K562 (cell line): Measurements from ENCODE around the gene TRIM47. TPM values are rescaled to one million over a fixed set of nuclear protein-coding genes. Genes with fewer than 3 reads are reported as not detected.
"Not testable (repeated sequence)": the region's sequence is repeated elsewhere in the genome, so short reads cannot be mapped to it uniquely, and the experiment has no call there.

Experiments
- ATAC-seq: fragments of 200-7000 bp; cut with Tn5 transposase; 3 replicates; pipeline ENCODE4 v1.9.1; 2020; ENCODE audit warnings: moderate library complexity
- BruUV-seq: library from RNA; stranded (reverse); fragments of 400-500 nt; replicated peaks from 2 replicates; lab custom pipeline; 2021; lab: Mats Ljungman, UMichigan
- CTCF ChIA-PET: fragments of 300-600 bp; formaldehyde crosslinking; extraction: SDS; loops from one replicate; lab custom pipeline; 2021; ENCODE audit warnings: low intra/inter-chr PET ratio; lab: Yijun Ruan, JAX
- POLR2A ChIA-PET: fragments of 300-600, 350-650 bp; sonication (Branson Sonifier 250); formaldehyde crosslinking; extraction: SDS; loops from one replicate; lab custom pipeline; 2021; ENCODE audit warnings: antibody characterized with exemption, inconsistent platforms; lab: Yijun Ruan, JAX
- DNase-seq, 4 experiments: peaks; one replicate each; pipeline versions ENCODE4 v3.0.0 to v3.0.0-alpha.2; 2011 to 2018; ENCODE audit warnings: low spot score in 3 of 4, mixed read lengths in 3 of 4; ENCODE audit errors: extremely low read depth in 1 of 4
- FAIRE-seq: peaks from 2 replicates; lab custom pipeline; 2011; peaks lifted over from hg19 to GRCh38; lab: Jason Lieb, UNC
- H2AFZ ChIP-seq: 2 replicates; pipeline ENCODE4 v1.6.0; 2011; ENCODE audit warnings: low read depth, low read length, control low read depth, inconsistent platforms
- H3K27ac ChIP-seq: fragments of 200-600 bp; 3 replicates; pipeline ENCODE4 v1.8.0; 2011; ENCODE audit warnings: low read depth, mild to moderate bottlenecking, control low read depth, inconsistent platforms, low read length, moderate library complexity, mixed read lengths; ENCODE audit errors: extremely low read depth
- H3K27me3 ChIP-seq, 2 experiments: fragments of 300-600 bp in 1 of 2; 2 replicates in 1 of 2; 3 replicates in 1 of 2; pipeline versions ENCODE4 v1.6.0 to v1.8.0; 2011; ENCODE audit warnings: inconsistent platforms in 2 of 2, low read length in 2 of 2, mild to moderate bottlenecking in 1 of 2, mixed read lengths in 1 of 2, moderate library complexity in 1 of 2; ENCODE audit not compliant: control insufficient read depth in 2 of 2, insufficient read depth in 2 of 2
- H3K36me3 ChIP-seq: fragments of 300-600 bp; 3 replicates; pipeline ENCODE4 v1.8.0; 2011; ENCODE audit warnings: mild to moderate bottlenecking, low read length, inconsistent platforms; ENCODE audit not compliant: control insufficient read depth, insufficient read depth
- H3K4me1 ChIP-seq, 2 experiments: fragments of 200-600 bp in 1 of 2; replicated peaks in 1 of 2; 2 replicates in 1 of 2; 3 replicates in 1 of 2; pipeline versions ENCODE4 v1.5.1 to v1.8.0; 2011; ENCODE audit warnings: inconsistent platforms in 2 of 2, low read length in 2 of 2, mild to moderate bottlenecking in 1 of 2, mixed read lengths in 1 of 2, moderate library complexity in 1 of 2; ENCODE audit not compliant: control insufficient read depth in 2 of 2, insufficient read depth in 2 of 2
- H3K4me2 ChIP-seq: 2 replicates; pipeline ENCODE4 v1.6.1; 2011; ENCODE audit warnings: low read length, control low read depth, inconsistent platforms, mixed read lengths; ENCODE audit not compliant: insufficient read depth
- H3K4me3 ChIP-seq: fragments of 200-600 bp; sonication (generic), shearing (Covaris generic); 2 replicates; pipeline ENCODE4 v1.5.1; 2016; ENCODE audit warnings: control low read depth, inconsistent platforms
- H3K79me2 ChIP-seq: fragments of 200-600 bp; 3 replicates; pipeline ENCODE4 v1.8.0; 2011; ENCODE audit warnings: low read length, inconsistent platforms; ENCODE audit not compliant: control insufficient read depth, insufficient read depth
- H3K9ac ChIP-seq, 2 experiments: 2 replicates each; pipeline versions ENCODE4 v1.6.0 to v1.6.1; 2011; ENCODE audit warnings: low read depth in 2 of 2, low read length in 2 of 2, control low read depth in 1 of 2, inconsistent platforms in 1 of 2, mild to moderate bottlenecking in 1 of 2, mixed read lengths in 1 of 2; ENCODE audit not compliant: insufficient read depth in 1 of 2
- H3K9me1 ChIP-seq: one replicate; pipeline ENCODE4 v1.6.0; 2011; ENCODE audit warnings: inconsistent platforms, mild to moderate bottlenecking, low read length, moderate library complexity; ENCODE audit not compliant: control insufficient read depth, insufficient read depth
- H3K9me3 ChIP-seq: replicated peaks from 2 replicates; pipeline ENCODE4 v1.5.1; 2011; ENCODE audit warnings: low read depth, low read length, inconsistent platforms; ENCODE audit not compliant: control insufficient read depth, insufficient read depth
- H4K20me1 ChIP-seq: replicated peaks from 2 replicates; pipeline ENCODE4 v1.6.1; 2011; ENCODE audit warnings: low read length, inconsistent platforms, mixed read lengths; ENCODE audit not compliant: control insufficient read depth, insufficient read depth
- CBFA2T3 ChIP-seq: fragments of 450-650 bp; IDR thresholded peaks from 2 replicates; pipeline ENCODE4 v1.6.1; 2017
- CC2D1A ChIP-seq: fragments of 450-650 bp; IDR thresholded peaks from 2 replicates; pipeline ENCODE4 v1.6.1; 2017; ENCODE audit warnings: mild to moderate bottlenecking
- CHD2 ChIP-seq: IDR thresholded peaks from 2 replicates; pipeline ENCODE4 v1.6.1; 2011; ENCODE audit warnings: low read depth, low read length
- ZNF143 ChIP-seq: sonication (generic); formaldehyde crosslinking; IDR thresholded peaks from 2 replicates; pipeline ENCODE4 v1.9.0; 2022; ENCODE audit warnings: mild to moderate bottlenecking, missing genetic modification reagents
- ZNF431 ChIP-seq: sonication (generic); formaldehyde crosslinking; IDR thresholded peaks from 2 replicates; pipeline ENCODE4 v1.8.0; 2022; ENCODE audit warnings: mild to moderate bottlenecking, missing genetic modification reagents
- WGBS: fragments of 100-300 bp; shearing (Covaris generic); methylation state at CpG from one replicate; pipeline ENCODE4 v1.1.6; 2016; ENCODE audit warnings: low coverage, mixed read lengths; ENCODE audit not compliant: insufficient coverage; ENCODE audit errors: missing lambda C conversion rate; 5-methylcytosine and 5-hydroxymethylcytosine counted together
- in situ Hi-C: fragments of 300-500 bp; cut with MboI; formaldehyde crosslinking; loops from 4 replicates; pipeline ENCODE4 v1.15.0; 2018; ENCODE audit warnings: inconsistent platforms, mixed read lengths
- intact Hi-C: fragments of 100-400 bp; cut with micrococcal nuclease; formaldehyde crosslinking; loops from 2 replicates; pipeline ENCODE4 v1.14.2; 2022
- polyA plus RNA-seq, 8 experiments: library from polyadenylated mRNA; depleted of rRNA in 4 of 8; stranded (reverse) in 5 of 8; unstranded in 3 of 8; fragments of >200 nt; fragmentation: Nextera tagmentation in 2 of 8; fragmentation: Illumina TruSeq in 1 of 8; extraction: Ambion mirVana in 2 of 8; extraction: Trizol in 1 of 8; gene quantifications; 2 replicates each; pipeline versions ENCODE4 v1.2.1 to v1.2.3, GENCODE V29; 2011 to 2014; ENCODE audit warnings: inconsistent platforms in 1 of 8, missing spikeins in 1 of 8
- total RNA-seq, 7 experiments: library from RNA; depleted of rRNA in 6 of 7; stranded (reverse); fragments of >200 nt in 6 of 7; fragmentation: Illumina TruSeq in 2 of 7; extraction: Trizol in 2 of 7; gene quantifications; 2 replicates each; pipeline versions ENCODE4 v1.2.1 to v1.2.3, GENCODE V29; 2011 to 2021; ENCODE audit warnings: low replicate concordance in 1 of 7
- TF ChIP-seq, protein P1 (sequence below): sonication (generic); formaldehyde crosslinking; IDR thresholded peaks from 2 replicates; pipeline ENCODE4 v1.9.0; 2022; ENCODE audit warnings: mild to moderate bottlenecking, missing genetic modification reagents
- TF ChIP-seq, protein P2 (sequence below), 2 experiments: fragments of 450-650 bp; conservative IDR thresholded peaks; 2 replicates each; pipeline ENCODE4 v1.6.1; 2017; ENCODE audit warnings: mild to moderate bottlenecking in 2 of 2, moderate library complexity in 2 of 2

The TRIM47 gene
- total and polyA plus RNA-seq, 9 of the 15 experiments (the other 6 are each of a cell fraction or from before 2014, with no cell fraction given): 0.56 to 6.1 (median 3.2) TPM

DNA sequence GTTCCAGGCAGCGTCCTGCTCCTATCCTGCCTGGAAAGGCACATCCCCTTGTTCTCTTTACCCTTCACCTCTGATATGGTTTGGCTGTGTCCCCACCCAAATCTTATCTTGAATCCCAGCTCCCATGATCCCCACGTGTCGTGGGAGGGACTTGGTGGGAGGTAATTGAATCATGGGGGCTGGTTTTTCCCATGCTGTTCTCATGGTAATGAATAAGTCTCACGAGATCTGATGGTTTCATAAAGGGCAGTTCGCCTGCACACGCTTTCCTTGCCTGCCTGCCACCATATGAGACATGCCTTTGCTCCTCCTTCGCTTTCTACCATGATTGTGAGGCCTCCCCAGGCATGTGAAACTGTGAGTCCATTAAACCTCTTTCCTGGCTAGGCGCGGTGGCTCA, 7.5 kb upstream of the TRIM47 start:
- ATAC-seq, CTCF ChIA-PET, H3K4me3 ChIP-seq, H4K20me1 ChIP-seq, H3K9me3 ChIP-seq, H3K9ac ChIP-seq, in situ Hi-C loops, H2AFZ ChIP-seq, H3K9me1 ChIP-seq, intact Hi-C loops, FAIRE-seq, H3K27me3 ChIP-seq, BruUV-seq, H3K79me2 ChIP-seq, H3K27ac ChIP-seq: not testable (repeated sequence)
- POLR2A ChIA-PET: interaction anchor here (0.6 to 15.9 kb wide), 2 partner anchors 9 to 11 kb away, joined by 4 to 169 read pairs; partner anchors contain the start of gene TRIM47
- Histone ChIP-seq H3K36me3 (peaks cover 14% of the 10 kb centered on the region; the same call in 1 of the 3 replicates), H3K4me2 (0 out of 2 replicates have a peak overlapping the region, but pooled peaks have one; percentile 11), H3K4me1 (peaks cover 3 to 26% of the 10 kb centered on the region in 2 experiments; a peak in 4 of 5 replicates)
- peak in 1 of 4 experiments; percentile 52 for DNase-seq
- TF ChIP-seq, protein P1, sequence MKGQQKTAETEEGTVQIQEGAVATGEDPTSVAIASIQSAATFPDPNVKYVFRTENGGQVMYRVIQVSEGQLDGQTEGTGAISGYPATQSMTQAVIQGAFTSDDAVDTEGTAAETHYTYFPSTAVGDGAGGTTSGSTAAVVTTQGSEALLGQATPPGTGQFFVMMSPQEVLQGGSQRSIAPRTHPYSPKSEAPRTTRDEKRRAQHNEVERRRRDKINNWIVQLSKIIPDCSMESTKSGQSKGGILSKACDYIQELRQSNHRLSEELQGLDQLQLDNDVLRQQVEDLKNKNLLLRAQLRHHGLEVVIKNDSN (CRISPR knock-in tag): peak; percentile 65
- peak; percentile 65 for TF ChIP-seq CHD2
- TF ChIP-seq, protein P2, sequence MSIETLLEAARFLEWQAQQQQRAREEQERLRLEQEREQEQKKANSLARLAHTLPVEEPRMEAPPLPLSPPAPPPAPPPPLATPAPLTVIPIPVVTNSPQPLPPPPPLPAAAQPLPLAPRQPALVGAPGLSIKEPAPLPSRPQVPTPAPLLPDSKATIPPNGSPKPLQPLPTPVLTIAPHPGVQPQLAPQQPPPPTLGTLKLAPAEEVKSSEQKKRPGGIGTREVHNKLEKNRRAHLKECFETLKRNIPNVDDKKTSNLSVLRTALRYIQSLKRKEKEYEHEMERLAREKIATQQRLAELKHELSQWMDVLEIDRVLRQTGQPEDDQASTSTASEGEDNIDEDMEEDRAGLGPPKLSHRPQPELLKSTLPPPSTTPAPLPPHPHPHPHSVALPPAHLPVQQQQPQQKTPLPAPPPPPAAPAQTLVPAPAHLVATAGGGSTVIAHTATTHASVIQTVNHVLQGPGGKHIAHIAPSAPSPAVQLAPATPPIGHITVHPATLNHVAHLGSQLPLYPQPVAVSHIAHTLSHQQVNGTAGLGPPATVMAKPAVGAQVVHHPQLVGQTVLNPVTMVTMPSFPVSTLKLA (conservative IDR thresholded peaks at IDR 0.05): peak in 1 of 2 experiments; percentile 45; a peak in 1 of 4 replicates
- TF ChIP-seq CBFA2T3: peak; percentile 46; the same call in 1 of the 2 replicates
- peak; percentile 78; the same call in 1 of the 2 replicates for TF ChIP-seq ZNF431 (CRISPR knock-in tag)
- peak; percentile 23; the same call in 1 of the 2 replicates for TF ChIP-seq CC2D1A
- TF ChIP-seq ZNF143 (CRISPR knock-in tag): peak; percentile 32; the same call in 1 of the 2 replicates
- 55% methylated on average over 9 of the region's 9 CpGs for WGBS
